Measurements from ENCODE around the gene HNRNPK.

DNA sequence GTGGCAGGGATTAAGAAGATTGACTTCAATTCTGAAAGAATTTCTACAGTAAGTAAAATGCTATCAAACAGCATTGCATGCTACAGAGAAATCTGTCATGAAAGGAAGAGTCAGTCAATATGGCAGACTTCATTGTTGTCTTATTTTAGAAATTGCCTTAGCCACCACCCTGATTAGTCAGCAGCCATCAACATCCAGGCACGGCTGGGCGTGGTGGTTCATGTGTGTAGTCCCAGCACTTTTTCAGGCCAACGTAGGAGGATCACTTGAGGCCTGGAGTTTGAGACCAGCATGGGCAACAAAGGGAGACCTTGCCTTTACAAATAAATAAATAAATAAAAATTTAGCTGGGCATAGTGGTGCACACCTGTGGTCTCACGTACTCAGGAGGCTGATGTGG lies 47.2 kb upstream of the HNRNPK start:
- TF ChIP-seq JUNB (CRISPR knock-in tag; IDR thresholded peaks at IDR 0.05; ENCODE audit: borderline replicate concordance) (no peak), ZMAT3 (CRISPR knock-in tag; conservative IDR thresholded peaks at IDR 0.05) (no peak), EZH2 (conservative IDR thresholded peaks at IDR 0.05; ENCODE audit: low read depth, low read length) (no peak), HINFP (CRISPR knock-in tag; IDR thresholded peaks at IDR 0.05; ENCODE audit: low read depth) (no peak), PLSCR1 (CRISPR knock-in tag; IDR thresholded peaks at IDR 0.05; ENCODE audit: borderline replicate concordance) (no peak), GLI4 (CRISPR knock-in tag; IDR thresholded peaks at IDR 0.05; ENCODE audit: borderline replicate concordance) (no peak), EP300 (IDR thresholded peaks at IDR 0.05; ENCODE audit: low read depth in 2 of 2, low read length in 2 of 2) (no peak), EP300 (CRISPR knock-in tag; IDR thresholded peaks at IDR 0.05; ENCODE audit: borderline replicate concordance) (no peak)

Data from HepG2 (cell line).